ENCODE data around the gene GALK2.

Gene GALK2

DNA sequence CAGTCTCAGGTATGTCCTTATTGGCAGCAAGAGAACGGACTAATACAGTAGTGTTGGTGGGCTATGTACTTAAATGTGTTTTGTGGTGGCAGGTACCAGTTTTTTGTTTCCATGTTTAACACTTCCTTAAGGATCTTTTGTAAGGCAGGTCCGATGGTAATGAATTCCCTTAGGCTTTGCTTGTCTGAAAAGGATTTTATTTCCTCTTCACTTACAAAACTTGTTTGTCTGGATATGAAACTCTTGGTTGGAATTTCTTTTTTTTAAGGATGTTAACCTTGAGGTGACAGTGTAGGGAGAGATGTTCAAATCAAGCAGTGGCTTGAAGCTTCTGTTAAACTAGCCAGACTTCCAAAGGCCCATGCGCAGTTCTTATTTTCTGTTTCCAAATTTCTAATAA, 130.8 kb downstream of the GALK2 start:
- Histone ChIP-seq H3K9me2 (ENCODE audit: low read depth, low read length) (no peaks in the 10 kb centered on the region), H3K4me2 (ENCODE audit: low read length) (no peak overlapping the region), H3K9me3 (ENCODE audit: low read length) (no peaks in the 10 kb centered on the region), H3K9ac (ENCODE audit: low read length) (no peak overlapping the region), H2AFZ (ENCODE audit: low read length) (no peak overlapping the region), H4K20me1 (ENCODE audit: insufficient read depth, low read length) (no peaks in the 10 kb centered on the region), H3F3A (ENCODE audit: insufficient read depth, low read length) (no peaks in the 10 kb centered on the region), H3K36me3 (ENCODE audit: insufficient read depth, low read length) (peaks cover 7% of the 10 kb centered on the region; the same call in 1 of the 2 replicates), H3K4me3 (ENCODE audit: low read depth, low read length, poor library complexity, severe bottlenecking) (no peak overlapping the region), H3K4me1 (ENCODE audit: insufficient read depth, low read length, severe bottlenecking) (no peaks in the 10 kb centered on the region), H3K27ac (ENCODE audit: low read depth, low read length, poor library complexity, severe bottlenecking) (no peak overlapping the region), H3K79me2 (ENCODE audit: insufficient read depth, low read length) (no peaks in the 10 kb centered on the region), H3K27me3 (ENCODE audit: insufficient read depth, low read length) (no peaks in the 10 kb centered on the region)
- TF ChIP-seq, protein P1, sequence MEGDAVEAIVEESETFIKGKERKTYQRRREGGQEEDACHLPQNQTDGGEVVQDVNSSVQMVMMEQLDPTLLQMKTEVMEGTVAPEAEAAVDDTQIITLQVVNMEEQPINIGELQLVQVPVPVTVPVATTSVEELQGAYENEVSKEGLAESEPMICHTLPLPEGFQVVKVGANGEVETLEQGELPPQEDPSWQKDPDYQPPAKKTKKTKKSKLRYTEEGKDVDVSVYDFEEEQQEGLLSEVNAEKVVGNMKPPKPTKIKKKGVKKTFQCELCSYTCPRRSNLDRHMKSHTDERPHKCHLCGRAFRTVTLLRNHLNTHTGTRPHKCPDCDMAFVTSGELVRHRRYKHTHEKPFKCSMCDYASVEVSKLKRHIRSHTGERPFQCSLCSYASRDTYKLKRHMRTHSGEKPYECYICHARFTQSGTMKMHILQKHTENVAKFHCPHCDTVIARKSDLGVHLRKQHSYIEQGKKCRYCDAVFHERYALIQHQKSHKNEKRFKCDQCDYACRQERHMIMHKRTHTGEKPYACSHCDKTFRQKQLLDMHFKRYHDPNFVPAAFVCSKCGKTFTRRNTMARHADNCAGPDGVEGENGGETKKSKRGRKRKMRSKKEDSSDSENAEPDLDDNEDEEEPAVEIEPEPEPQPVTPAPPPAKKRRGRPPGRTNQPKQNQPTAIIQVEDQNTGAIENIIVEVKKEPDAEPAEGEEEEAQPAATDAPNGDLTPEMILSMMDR (IDR thresholded peaks at IDR 0.05; ENCODE audit: low read length), result no peak
- TF ChIP-seq EZH2 (IDR thresholded peaks at IDR 0.05; ENCODE audit: borderline replicate concordance, low read length), result no peak

DNA sequence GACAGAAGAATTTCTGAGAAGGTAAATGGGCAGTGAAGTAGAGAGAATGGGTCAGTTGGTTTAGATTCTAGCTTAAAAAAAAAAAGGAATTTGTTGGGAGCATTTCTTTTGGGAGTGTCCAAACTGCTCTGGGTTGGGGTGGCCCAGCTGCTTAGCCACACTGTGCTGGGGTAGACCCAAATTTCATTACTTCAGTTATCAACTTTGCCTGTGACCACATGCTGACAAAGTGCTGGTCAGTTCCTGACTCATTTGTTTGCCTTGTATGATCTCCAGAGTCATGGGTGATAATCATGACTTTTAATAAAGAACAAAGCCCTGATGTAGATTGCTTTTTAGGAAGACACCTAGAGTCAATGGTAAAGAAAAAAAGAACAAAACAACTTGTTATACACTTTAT, 131.5 kb downstream of the GALK2 start:
- TF ChIP-seq, protein P1 (IDR thresholded peaks at IDR 0.05; ENCODE audit: low read length), result no peak
- no peak for TF ChIP-seq EZH2 (IDR thresholded peaks at IDR 0.05; ENCODE audit: borderline replicate concordance, low read length)
- Histone ChIP-seq H3F3A (ENCODE audit: insufficient read depth, low read length) (no peaks in the 10 kb centered on the region), H3K4me2 (ENCODE audit: low read length) (no peak overlapping the region), H4K20me1 (ENCODE audit: insufficient read depth, low read length) (no peaks in the 10 kb centered on the region), H3K79me2 (ENCODE audit: insufficient read depth, low read length) (no peaks in the 10 kb centered on the region), H3K9ac (ENCODE audit: low read length) (no peak overlapping the region), H2AFZ (ENCODE audit: low read length) (no peak overlapping the region), H3K4me1 (ENCODE audit: insufficient read depth, low read length, severe bottlenecking) (no peaks in the 10 kb centered on the region), H3K9me2 (ENCODE audit: low read depth, low read length) (no peaks in the 10 kb centered on the region), H3K27ac (ENCODE audit: low read depth, low read length, poor library complexity, severe bottlenecking) (no peak overlapping the region), H3K4me3 (ENCODE audit: low read depth, low read length, poor library complexity, severe bottlenecking) (no peak overlapping the region), H3K9me3 (ENCODE audit: low read length) (no peaks in the 10 kb centered on the region), H3K27me3 (ENCODE audit: insufficient read depth, low read length) (no peaks in the 10 kb centered on the region), H3K36me3 (ENCODE audit: insufficient read depth, low read length) (peaks cover 7% of the 10 kb centered on the region; the same call in 1 of the 2 replicates)

DNA sequence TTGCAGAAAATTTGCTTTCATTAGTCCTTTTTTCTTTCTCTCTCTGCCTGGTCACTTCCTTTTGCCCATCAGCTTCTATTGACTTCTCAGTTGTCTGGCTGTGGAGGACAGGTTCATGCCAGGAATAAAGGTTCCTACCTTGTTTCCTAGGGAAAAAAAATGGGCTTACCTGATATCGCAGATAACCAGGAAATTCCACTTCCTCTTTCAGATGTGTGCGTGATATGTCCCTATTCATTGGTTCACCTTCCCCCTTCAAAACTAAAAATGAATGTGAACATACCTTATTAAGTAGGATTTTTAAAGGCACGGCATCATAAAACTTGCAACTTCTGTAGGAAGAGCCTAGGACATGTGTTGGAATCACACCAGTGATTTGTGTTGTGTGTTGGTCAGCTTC, 133.0 kb downstream of the GALK2 start:
- Histone ChIP-seq H2AFZ (ENCODE audit: low read length) (no peak overlapping the region), H3K27me3 (ENCODE audit: insufficient read depth, low read length) (no peaks in the 10 kb centered on the region), H3K4me3 (ENCODE audit: low read depth, low read length, poor library complexity, severe bottlenecking) (no peak overlapping the region), H4K20me1 (ENCODE audit: insufficient read depth, low read length) (no peaks in the 10 kb centered on the region), H3K4me2 (ENCODE audit: low read length) (no peak overlapping the region), H3K9ac (ENCODE audit: low read length) (no peak overlapping the region), H3K9me2 (ENCODE audit: low read depth, low read length) (no peaks in the 10 kb centered on the region), H3K27ac (ENCODE audit: low read depth, low read length, poor library complexity, severe bottlenecking) (no peak overlapping the region), H3K36me3 (ENCODE audit: insufficient read depth, low read length) (peaks cover 7% of the 10 kb centered on the region; the same call in 1 of the 2 replicates), H3K4me1 (ENCODE audit: insufficient read depth, low read length, severe bottlenecking) (no peaks in the 10 kb centered on the region), H3K9me3 (ENCODE audit: low read length) (no peaks in the 10 kb centered on the region), H3F3A (ENCODE audit: insufficient read depth, low read length) (no peaks in the 10 kb centered on the region), H3K79me2 (ENCODE audit: insufficient read depth, low read length) (no peaks in the 10 kb centered on the region)
- TF ChIP-seq EZH2 (IDR thresholded peaks at IDR 0.05; ENCODE audit: borderline replicate concordance, low read length), result no peak
- TF ChIP-seq, protein P1 (IDR thresholded peaks at IDR 0.05; ENCODE audit: low read length), result no peak

Data from OCI-LY1 (cell line).